ENCODE measurements around the gene ENOSF1.
"Not testable (repeated sequence)": the region's sequence is repeated elsewhere in the genome, so short reads cannot be mapped to it uniquely, and the experiment has no call there.

ENOSF1 gene

DNA sequence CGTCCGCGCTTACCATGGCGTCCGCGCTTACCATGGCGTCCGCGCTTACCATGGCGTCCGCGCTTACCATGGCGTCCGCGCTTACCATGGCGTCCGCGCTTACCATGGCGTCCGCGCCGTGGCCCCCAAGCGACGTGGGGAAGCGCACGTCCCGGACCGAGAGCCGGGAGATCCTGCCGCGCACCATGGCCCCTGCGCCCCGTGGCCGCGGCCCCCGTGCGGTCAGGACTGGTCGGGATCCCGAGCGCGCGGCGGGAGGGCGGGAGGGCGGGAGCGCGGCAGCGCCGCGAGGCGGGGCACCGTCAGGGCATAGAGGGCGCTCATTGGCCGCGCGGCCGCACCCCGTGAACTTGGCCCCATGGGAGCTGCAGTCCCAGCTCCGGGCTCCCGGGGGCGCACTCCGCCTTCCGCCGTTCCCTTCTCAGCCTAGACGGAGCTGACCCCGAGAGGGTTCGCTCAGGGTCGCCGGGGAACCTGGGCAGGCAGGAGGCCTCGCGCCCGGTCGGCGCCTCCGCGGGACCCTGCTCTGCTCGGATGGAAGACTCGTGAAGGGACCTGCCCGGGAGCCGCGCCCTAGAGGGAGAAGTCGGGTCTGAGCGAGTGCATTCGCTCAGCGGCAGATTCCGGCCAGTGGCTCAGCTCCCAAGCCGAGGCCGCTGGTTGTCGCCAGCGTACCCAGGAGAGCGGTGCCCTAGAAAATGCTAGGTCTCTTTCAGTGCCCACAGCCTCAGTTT lies at the start of gene ENOSF1:
ENOSF1 (minus strand) TSS at position 230 of the 734 bp plus-strand sequence; CDS start at position 187, 43 bp downstream.
- no peak for DNase-seq (ENCODE audit: low read depth)
- TF ChIP-seq, protein P1, sequence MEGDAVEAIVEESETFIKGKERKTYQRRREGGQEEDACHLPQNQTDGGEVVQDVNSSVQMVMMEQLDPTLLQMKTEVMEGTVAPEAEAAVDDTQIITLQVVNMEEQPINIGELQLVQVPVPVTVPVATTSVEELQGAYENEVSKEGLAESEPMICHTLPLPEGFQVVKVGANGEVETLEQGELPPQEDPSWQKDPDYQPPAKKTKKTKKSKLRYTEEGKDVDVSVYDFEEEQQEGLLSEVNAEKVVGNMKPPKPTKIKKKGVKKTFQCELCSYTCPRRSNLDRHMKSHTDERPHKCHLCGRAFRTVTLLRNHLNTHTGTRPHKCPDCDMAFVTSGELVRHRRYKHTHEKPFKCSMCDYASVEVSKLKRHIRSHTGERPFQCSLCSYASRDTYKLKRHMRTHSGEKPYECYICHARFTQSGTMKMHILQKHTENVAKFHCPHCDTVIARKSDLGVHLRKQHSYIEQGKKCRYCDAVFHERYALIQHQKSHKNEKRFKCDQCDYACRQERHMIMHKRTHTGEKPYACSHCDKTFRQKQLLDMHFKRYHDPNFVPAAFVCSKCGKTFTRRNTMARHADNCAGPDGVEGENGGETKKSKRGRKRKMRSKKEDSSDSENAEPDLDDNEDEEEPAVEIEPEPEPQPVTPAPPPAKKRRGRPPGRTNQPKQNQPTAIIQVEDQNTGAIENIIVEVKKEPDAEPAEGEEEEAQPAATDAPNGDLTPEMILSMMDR (conservative IDR thresholded peaks at IDR 0.05; ENCODE audit: low read depth, low read length), result peak; percentile 72
- H3K4me3 ChIP-seq (ENCODE audit: low read length), result peak within 1 kb of the TSS; percentile 81

DNA sequence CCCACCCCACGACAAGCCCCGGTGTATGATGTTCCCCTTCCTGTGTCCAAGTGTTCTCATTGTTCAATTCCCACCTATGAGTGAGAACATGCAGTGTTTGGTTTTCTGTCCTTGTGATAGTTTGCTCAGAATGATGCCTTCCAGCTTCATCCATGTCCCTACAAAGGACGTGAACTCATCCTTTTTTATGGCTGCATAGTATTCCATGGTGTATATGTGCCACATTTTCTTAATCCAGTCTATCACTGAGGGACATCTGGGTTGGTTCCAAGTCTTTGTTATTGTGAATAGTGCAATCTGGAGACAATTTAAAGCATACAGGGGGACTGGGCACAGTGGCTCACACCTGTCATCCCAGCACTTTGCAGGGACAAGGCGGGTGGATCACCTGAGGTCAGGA lies 47.4 kb upstream of the ENOSF1 start:
- not testable (repeated sequence) for H3K4me3 ChIP-seq (ENCODE audit: low read length); DNase-seq (ENCODE audit: low read depth)

DNA sequence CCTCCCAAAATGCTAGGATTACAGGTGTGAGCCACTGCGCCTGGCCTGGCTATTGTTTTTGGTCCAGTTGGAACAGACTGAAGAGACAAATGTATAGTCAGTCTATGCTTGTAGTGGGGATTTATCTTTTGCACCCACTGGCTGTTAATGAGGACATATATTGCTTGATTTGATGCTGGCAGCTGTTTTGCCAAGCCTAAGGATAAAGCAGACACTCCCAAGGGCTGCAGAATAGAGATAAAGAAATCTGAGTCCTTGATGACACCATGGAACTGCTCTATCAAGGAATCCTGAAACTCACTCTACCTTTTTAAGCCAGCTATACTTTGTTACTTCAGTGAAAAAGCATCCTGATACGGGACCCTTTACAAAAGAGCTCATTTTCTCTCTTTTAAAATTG lies 43.1 kb upstream of the ENOSF1 start:
- TF ChIP-seq, protein P1 (conservative IDR thresholded peaks at IDR 0.05; ENCODE audit: low read depth, low read length), result no peak
- no peak for DNase-seq (ENCODE audit: low read depth)

DNA sequence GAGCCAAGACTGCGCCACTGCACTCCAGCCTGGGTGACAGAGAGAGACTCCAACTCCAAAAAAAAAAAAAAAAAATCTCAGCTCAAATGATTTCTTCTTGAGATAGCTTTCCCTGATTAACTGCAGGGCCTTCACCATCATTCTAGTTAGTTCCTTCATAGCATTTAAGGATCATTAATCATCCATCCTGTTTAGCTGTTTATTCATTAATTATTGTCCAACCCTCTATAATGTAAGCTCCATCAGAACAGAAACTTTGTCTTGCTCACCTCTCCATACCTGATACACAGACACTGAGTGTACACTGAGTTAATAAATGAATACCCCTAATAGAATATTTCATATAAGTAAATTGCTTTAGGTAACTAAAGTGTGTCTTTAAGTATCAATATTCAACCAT lies 42.2 kb upstream of the ENOSF1 start:
- no peak for DNase-seq (ENCODE audit: low read depth)
- TF ChIP-seq, protein P1 (conservative IDR thresholded peaks at IDR 0.05; ENCODE audit: low read depth, low read length), result no peak
- H3K4me3 ChIP-seq (ENCODE audit: low read length), result no peak overlapping the region

More for the DNA sequence above, 43.1 kb upstream of the ENOSF1 start:
- no peak overlapping the region for H3K4me3 ChIP-seq (ENCODE audit: low read length)

DNA sequence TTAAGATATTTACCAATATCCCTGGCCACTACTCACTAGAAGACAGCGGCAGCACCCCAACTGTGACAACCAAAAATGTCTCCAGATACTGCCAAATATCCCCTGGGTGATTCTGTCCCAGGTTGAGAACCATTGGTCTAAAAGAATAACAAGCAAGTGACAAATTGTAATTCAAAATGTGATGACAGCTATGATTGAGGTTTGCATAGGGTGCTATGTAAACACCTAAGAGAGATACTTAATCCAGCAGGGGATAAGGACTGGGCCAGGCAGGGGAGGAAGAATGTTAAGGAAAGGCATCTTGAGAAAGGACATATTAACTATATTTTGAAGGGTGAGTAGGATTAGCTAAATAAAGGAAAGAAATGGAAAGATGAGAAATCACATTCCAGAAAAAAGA lies 38.0 kb upstream of the ENOSF1 start:
- DNase-seq (ENCODE audit: low read depth), result no peak
- no peak overlapping the region for H3K4me3 ChIP-seq (ENCODE audit: low read length)
- TF ChIP-seq, protein P1 (conservative IDR thresholded peaks at IDR 0.05; ENCODE audit: low read depth, low read length), result no peak

- H3K4me3 ChIP-seq (ENCODE audit: low read length), result no peak overlapping the region
- TF ChIP-seq, protein P1 (conservative IDR thresholded peaks at IDR 0.05; ENCODE audit: low read depth, low read length), result no peak
- DNase-seq (ENCODE audit: low read depth), result no peak
Observed at GRCh38 chr18:744832-745597, 32.6 kb upstream of the ENOSF1 start.

DNA sequence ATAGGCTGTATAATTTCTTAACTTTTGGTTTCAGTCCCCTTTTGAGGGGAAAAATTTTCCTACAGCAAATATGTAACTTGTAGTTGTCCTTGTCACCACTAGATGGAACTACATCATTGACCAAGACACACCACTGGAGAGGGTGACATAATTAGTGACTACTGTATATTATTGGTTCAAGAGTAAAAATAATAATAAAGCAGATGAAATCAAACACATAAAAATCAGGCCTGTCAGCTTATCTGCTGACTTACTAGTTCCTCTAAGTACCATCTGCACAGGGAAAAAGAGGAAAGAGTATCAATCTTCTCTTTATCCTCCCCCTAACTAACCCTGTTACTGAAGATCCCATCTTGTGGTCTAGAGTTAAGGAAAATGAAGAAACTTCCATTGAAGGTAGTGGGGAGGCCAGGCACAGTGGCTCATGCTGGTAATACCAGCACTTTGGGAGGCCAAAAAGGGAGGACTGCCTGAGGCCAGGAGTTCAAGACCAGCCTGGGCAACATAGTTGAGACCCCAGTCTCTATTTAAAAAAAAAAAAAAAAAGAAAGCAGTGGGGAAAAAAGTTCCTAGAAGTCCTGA lies 29.6 kb upstream of the ENOSF1 start:
- peak; percentile 1 for DNase-seq (ENCODE audit: low read depth)
- TF ChIP-seq, protein P1 (conservative IDR thresholded peaks at IDR 0.05; ENCODE audit: low read depth, low read length), result peak; percentile 69
- no peak overlapping the region for H3K4me3 ChIP-seq (ENCODE audit: low read length)
